Measurements from ENCODE around the gene SLC9A7.

Gene SLC9A7

DNA sequence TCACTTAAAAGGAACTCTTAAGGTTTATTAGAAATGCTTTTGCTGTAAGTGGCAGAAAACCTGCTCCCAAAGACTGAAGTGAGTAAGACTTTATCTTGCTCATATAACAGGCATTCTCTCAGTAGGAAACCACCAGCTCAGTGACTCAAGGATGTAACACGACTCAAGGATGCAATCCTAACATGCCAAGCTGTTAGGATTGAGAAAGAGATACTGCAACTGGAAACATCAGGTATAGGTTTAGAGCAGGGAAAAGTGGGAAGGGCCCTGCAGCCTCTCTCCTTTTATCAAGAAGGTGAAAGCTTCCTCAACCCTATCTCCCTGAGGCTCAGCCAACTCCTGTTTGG is 11.9 kb upstream of the SLC9A7 start:
- no peak for TF ChIP-seq SIN3A (IDR thresholded peaks at IDR 0.05; ENCODE audit: borderline replicate concordance, insufficient read depth, low read length)
- TF ChIP-seq TAF1 (IDR thresholded peaks at IDR 0.05; ENCODE audit: borderline replicate concordance, insufficient read depth, low read length), result no peak
- TF ChIP-seq, protein P1, sequence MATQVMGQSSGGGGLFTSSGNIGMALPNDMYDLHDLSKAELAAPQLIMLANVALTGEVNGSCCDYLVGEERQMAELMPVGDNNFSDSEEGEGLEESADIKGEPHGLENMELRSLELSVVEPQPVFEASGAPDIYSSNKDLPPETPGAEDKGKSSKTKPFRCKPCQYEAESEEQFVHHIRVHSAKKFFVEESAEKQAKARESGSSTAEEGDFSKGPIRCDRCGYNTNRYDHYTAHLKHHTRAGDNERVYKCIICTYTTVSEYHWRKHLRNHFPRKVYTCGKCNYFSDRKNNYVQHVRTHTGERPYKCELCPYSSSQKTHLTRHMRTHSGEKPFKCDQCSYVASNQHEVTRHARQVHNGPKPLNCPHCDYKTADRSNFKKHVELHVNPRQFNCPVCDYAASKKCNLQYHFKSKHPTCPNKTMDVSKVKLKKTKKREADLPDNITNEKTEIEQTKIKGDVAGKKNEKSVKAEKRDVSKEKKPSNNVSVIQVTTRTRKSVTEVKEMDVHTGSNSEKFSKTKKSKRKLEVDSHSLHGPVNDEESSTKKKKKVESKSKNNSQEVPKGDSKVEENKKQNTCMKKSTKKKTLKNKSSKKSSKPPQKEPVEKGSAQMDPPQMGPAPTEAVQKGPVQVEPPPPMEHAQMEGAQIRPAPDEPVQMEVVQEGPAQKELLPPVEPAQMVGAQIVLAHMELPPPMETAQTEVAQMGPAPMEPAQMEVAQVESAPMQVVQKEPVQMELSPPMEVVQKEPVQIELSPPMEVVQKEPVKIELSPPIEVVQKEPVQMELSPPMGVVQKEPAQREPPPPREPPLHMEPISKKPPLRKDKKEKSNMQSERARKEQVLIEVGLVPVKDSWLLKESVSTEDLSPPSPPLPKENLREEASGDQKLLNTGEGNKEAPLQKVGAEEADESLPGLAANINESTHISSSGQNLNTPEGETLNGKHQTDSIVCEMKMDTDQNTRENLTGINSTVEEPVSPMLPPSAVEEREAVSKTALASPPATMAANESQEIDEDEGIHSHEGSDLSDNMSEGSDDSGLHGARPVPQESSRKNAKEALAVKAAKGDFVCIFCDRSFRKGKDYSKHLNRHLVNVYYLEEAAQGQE (IDR thresholded peaks at IDR 0.05; ENCODE audit: insufficient read depth in 1 of 2, low read depth in 2 of 2, low read length in 2 of 2), result no peak
- no peak for TF ChIP-seq FOXP2 (optimal IDR thresholded peaks at IDR 0.05; ENCODE audit: borderline replicate concordance, extremely low read depth, extremely low read length, insufficient read depth)
- TF ChIP-seq POLR2AphosphoS5 (IDR thresholded peaks at IDR 0.05; ENCODE audit: low read depth, low read length), result no peak

DNA sequence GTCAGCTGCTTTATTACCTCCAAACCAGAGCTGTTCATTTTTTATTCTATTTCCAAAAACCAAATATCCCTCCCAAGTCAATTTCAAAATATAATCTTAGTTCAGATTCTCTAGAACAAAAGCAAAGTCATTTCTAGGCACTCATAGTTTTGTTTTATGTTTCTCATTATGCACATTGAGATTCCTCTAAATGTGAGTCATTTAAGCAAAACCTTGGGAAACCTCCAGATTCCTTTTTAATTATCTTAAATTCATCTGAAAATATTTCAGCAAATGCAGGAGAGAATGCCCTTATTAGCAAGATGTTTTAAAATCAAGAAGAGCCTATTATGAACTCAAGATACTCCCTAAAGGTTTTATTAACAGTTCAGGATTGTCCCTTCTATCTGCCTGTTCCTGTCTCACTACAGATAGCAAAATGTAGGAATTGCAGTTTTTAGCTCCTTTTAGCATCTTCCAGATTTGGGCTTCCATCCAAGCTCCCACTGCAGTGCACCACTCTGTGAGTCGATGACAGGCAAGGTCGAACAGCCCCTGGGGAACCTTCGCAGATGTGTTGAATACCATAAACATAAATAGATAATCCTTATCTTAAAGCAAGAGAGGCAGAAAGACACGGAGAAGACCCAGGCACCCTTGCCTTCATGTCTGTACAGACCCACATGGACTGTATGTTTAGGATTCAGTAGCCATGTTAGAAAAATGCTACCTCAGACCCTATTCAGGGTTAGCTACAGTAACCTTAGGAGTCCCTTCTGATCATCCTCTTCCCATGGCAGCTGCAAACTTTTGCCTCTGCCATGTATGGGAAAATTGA is 11.3 kb upstream of the SLC9A7 start:
- TF ChIP-seq SIN3A (IDR thresholded peaks at IDR 0.05; ENCODE audit: borderline replicate concordance, insufficient read depth, low read length), result no peak
- TF ChIP-seq TAF1 (IDR thresholded peaks at IDR 0.05; ENCODE audit: borderline replicate concordance, insufficient read depth, low read length), result no peak
- no peak for TF ChIP-seq FOXP2 (optimal IDR thresholded peaks at IDR 0.05; ENCODE audit: borderline replicate concordance, extremely low read depth, extremely low read length, insufficient read depth)
- TF ChIP-seq, protein P1 (IDR thresholded peaks at IDR 0.05; ENCODE audit: insufficient read depth in 1 of 2, low read depth in 2 of 2, low read length in 2 of 2), result no peak
- TF ChIP-seq POLR2AphosphoS5 (IDR thresholded peaks at IDR 0.05; ENCODE audit: low read depth, low read length), result no peak

- TF ChIP-seq TAF1 (IDR thresholded peaks at IDR 0.05; ENCODE audit: borderline replicate concordance, insufficient read depth, low read length), result no peak
- TF ChIP-seq FOXP2 (optimal IDR thresholded peaks at IDR 0.05; ENCODE audit: borderline replicate concordance, extremely low read depth, extremely low read length, insufficient read depth), result no peak
- no peak for TF ChIP-seq POLR2AphosphoS5 (IDR thresholded peaks at IDR 0.05; ENCODE audit: low read depth, low read length)
- TF ChIP-seq SIN3A (IDR thresholded peaks at IDR 0.05; ENCODE audit: borderline replicate concordance, insufficient read depth, low read length), result no peak
- TF ChIP-seq, protein P1 (IDR thresholded peaks at IDR 0.05; ENCODE audit: insufficient read depth in 1 of 2, low read depth in 2 of 2, low read length in 2 of 2), result no peak
These were observed 4.0 kb upstream of the SLC9A7 start for GRCh38 chrX:46762963-46763362.

- no peak for TF ChIP-seq POLR2AphosphoS5 (IDR thresholded peaks at IDR 0.05; ENCODE audit: low read depth, low read length)
These were observed 692 bp upstream of the SLC9A7 start for GRCh38 chrX:46759645-46759974.

GRCh38 chrX:46758163-46758955 is 559 bp downstream of the SLC9A7 start:
- TF ChIP-seq, protein P1 (IDR thresholded peaks at IDR 0.05; ENCODE audit: insufficient read depth in 1 of 2, low read depth in 2 of 2, low read length in 2 of 2), result no peak
- TF ChIP-seq FOXP2 (optimal IDR thresholded peaks at IDR 0.05; ENCODE audit: borderline replicate concordance, extremely low read depth, extremely low read length, insufficient read depth) (no peak), TAF1 (IDR thresholded peaks at IDR 0.05; ENCODE audit: borderline replicate concordance, insufficient read depth, low read length) (no peak), POLR2AphosphoS5 (IDR thresholded peaks at IDR 0.05; ENCODE audit: low read depth, low read length) (no peak), SIN3A (IDR thresholded peaks at IDR 0.05; ENCODE audit: borderline replicate concordance, insufficient read depth, low read length) (no peak)
